GM19463 (cell line): ENCODE data around the gene ADCK1.
"Not testable (repeated sequence)": the region's sequence is repeated elsewhere in the genome, so short reads cannot be mapped to it uniquely, and the experiment has no call there.

Experiments
- ATAC-seq: cut with Tn5 transposase; IDR thresholded peaks from one replicate; pipeline ENCODE4 v1.9.1; 2021; ENCODE audit warnings: mild to moderate bottlenecking, moderate library complexity; ENCODE audit not compliant: unreplicated experiment

ADCK1 gene

GRCh38 chr14:77892890-77893484, 93.1 kb downstream of the ADCK1 start:
- no peak for ATAC-seq

- ATAC-seq: no peak
Observed at GRCh38 chr14:77897374-77897773, 97.5 kb downstream of the ADCK1 start.

GRCh38 chr14:77902811-77903210, 102.9 kb downstream of the ADCK1 start:
- ATAC-seq: no peak

GRCh38 chr14:77903221-77903620, 103.3 kb downstream of the ADCK1 start:
- ATAC-seq: no peak

GRCh38 chr14:77903937-77904617, 104.2 kb downstream of the ADCK1 start:
- no peak for ATAC-seq

GRCh38 chr14:77906446-77906845, 106.5 kb downstream of the ADCK1 start:
- ATAC-seq: no peak

GRCh38 chr14:77908847-77909246, 108.9 kb downstream of the ADCK1 start:
- no peak for ATAC-seq

- no peak for ATAC-seq
Observed at GRCh38 chr14:77909911-77910310, 110.0 kb downstream of the ADCK1 start.

- no peak for ATAC-seq
Observed at GRCh38 chr14:77910506-77910905, 110.6 kb downstream of the ADCK1 start.

GRCh38 chr14:77911356-77911755, 111.4 kb downstream of the ADCK1 start:
- no peak for ATAC-seq

- ATAC-seq: no peak
Observed at GRCh38 chr14:77912754-77913556, 113.0 kb downstream of the ADCK1 start.

- no peak for ATAC-seq
Observed at GRCh38 chr14:77914073-77914721, 114.3 kb downstream of the ADCK1 start.

- not testable (repeated sequence) for ATAC-seq
Observed at GRCh38 chr14:77915390-77915789, 115.5 kb downstream of the ADCK1 start.

- ATAC-seq: no peak
Observed at GRCh38 chr14:77917491-77918201, 117.7 kb downstream of the ADCK1 start.

- no peak for ATAC-seq
Observed at GRCh38 chr14:77918448-77918847, 118.5 kb downstream of the ADCK1 start.

- ATAC-seq: no peak
Observed at GRCh38 chr14:77920312-77920711, 120.4 kb downstream of the ADCK1 start.

GRCh38 chr14:77921818-77922217, 121.9 kb downstream of the ADCK1 start:
- no peak for ATAC-seq

GRCh38 chr14:77923131-77923936, 123.4 kb downstream of the ADCK1 start:
- no peak for ATAC-seq

GRCh38 chr14:77924141-77924948, 124.4 kb downstream of the ADCK1 start:
- ATAC-seq: no peak
